Measurements from ENCODE around the gene LGALS4. TPM values are rescaled to one million over a fixed set of nuclear protein-coding genes. Genes with fewer than 3 reads are reported as not detected.
"Not testable (repeated sequence)": the region's sequence is repeated elsewhere in the genome, so short reads cannot be mapped to it uniquely, and the experiment has no call there.

LGALS4 gene
- total RNA-seq, 2 experiments from 2014 or later, result 0.33 to 0.70 TPM

GRCh38 chr19:38753783-38754182 is 59.0 kb downstream of the LGALS4 start:
- H3K27ac Mint-ChIP-seq; H3K4me3 Mint-ChIP-seq; H3K4me1 Mint-ChIP-seq (ENCODE audit: low read depth); DNase-seq; CTCF ChIA-PET; intact Hi-C loops (cut with micrococcal nuclease); POLR2A ChIA-PET; H3K27me3 Mint-ChIP-seq; H3K36me3 Mint-ChIP-seq; H3K9me3 Mint-ChIP-seq: not testable (repeated sequence)

Other genes starting within 250 kb of the LGALS4 start
- 100 to 1,000 TPM; 205 TPM for gene MAP4K1, start 195.0 kb downstream of the LGALS4 start, total RNA-seq
- 100 to 1,000 TPM; 273 to 287 TPM for gene EIF3K, start 193.8 kb downstream of the LGALS4 start, total RNA-seq
- gene ACTN4, start 165.3 kb downstream of the LGALS4 start, total RNA-seq, result 100 to 1,000 TPM; 267 to 270 TPM
- 1 to 10 TPM; 7.1 to 9.0 TPM for gene CAPN12, start 68.5 kb downstream of the LGALS4 start, total RNA-seq
- not detected for gene LGALS7, start 39.4 kb downstream of the LGALS4 start, total RNA-seq
- gene LGALS7B, start 23.7 kb downstream of the LGALS4 start, total RNA-seq, result not detected
- 100 to 1,000 TPM; 152 to 155 TPM for gene ECH1, start 18.8 kb upstream of the LGALS4 start, total RNA-seq
- 100 to 1,000 TPM; 646 to 671 TPM for gene HNRNPL, start 37.0 kb upstream of the LGALS4 start, total RNA-seq
- 10 to 100 TPM; 92.6 to 100.0 TPM for gene RINL, start 65.3 kb upstream of the LGALS4 start, total RNA-seq
- 10 to 100 TPM; 23.5 to 24.6 TPM for gene SIRT2, start 86.7 kb upstream of the LGALS4 start, total RNA-seq
- 10 to 100 TPM; 49.6 to 53.4 TPM for gene NFKBIB, start 87.0 kb upstream of the LGALS4 start, total RNA-seq
- gene CCER2, start 99.2 kb upstream of the LGALS4 start, total RNA-seq, result under 1 TPM; 0.33 to 0.36 TPM
- gene SARS2, start 117.8 kb upstream of the LGALS4 start, total RNA-seq, result 10 to 100 TPM; 33.7 to 39.6 TPM
- 10 to 100 TPM; 67.3 to 67.6 TPM for gene MRPS12, start 118.0 kb upstream of the LGALS4 start, total RNA-seq
- not detected for gene FBXO17, start 162.8 kb upstream of the LGALS4 start, total RNA-seq
- gene FBXO27, start 219.6 kb upstream of the LGALS4 start, total RNA-seq, result 1 to 10 TPM; 2.2 to 2.4 TPM